Activated CD8-positive, alpha-beta memory T cell treated with anti-CD3 and anti-CD28 coated beads, Interleukin-2, amount 10 ng/mL, durations not matched to agents 7 days and 5 days (primary cell): ENCODE results near the gene MLLT10. TPM values are rescaled to one million over a fixed set of nuclear protein-coding genes. Genes with fewer than 3 reads are reported as not detected.
"Not testable (repeated sequence)": the region's sequence is repeated elsewhere in the genome, so short reads cannot be mapped to it uniquely, and the experiment has no call there.

Experiments
- ATAC-seq: fragments of 150-1000 bp; cut with Tn5 transposase; one replicate; pipeline ENCODE4 v1.10.0; 2021; ENCODE audit warnings: moderate library complexity
- CTCF ChIA-PET: fragments of 350-600 bp; sonication (Branson Sonifier 250); formaldehyde crosslinking; loops from one replicate; lab custom pipeline; 2021; ENCODE audit warnings: antibody characterized with exemption; lab: Charles Lee
- DNase-seq: peaks from one replicate; pipeline ENCODE4 v3.0.0-alpha.2; 2020
- H3K27ac Mint-ChIP-seq: one replicate; pipeline ENCODE4 v1.8.0; 2021; ENCODE audit warnings: mild to moderate bottlenecking, mixed read lengths
- H3K27me3 Mint-ChIP-seq: one replicate; pipeline ENCODE4 v1.8.0; 2021; ENCODE audit warnings: mixed read lengths
- H3K36me3 Mint-ChIP-seq: one replicate; pipeline ENCODE4 v1.8.0; 2021; ENCODE audit warnings: mild to moderate bottlenecking, mixed read lengths
- H3K4me1 Mint-ChIP-seq: one replicate; pipeline ENCODE4 v1.8.0; 2021; ENCODE audit warnings: mixed read lengths
- H3K4me3 Mint-ChIP-seq: one replicate; pipeline ENCODE4 v1.8.0; 2021; ENCODE audit warnings: mild to moderate bottlenecking, moderate library complexity, mixed read lengths
- H3K9me3 Mint-ChIP-seq: one replicate; pipeline ENCODE4 v1.8.0; 2022; ENCODE audit warnings: low read depth, mixed read lengths
- total RNA-seq, 2 experiments: library from RNA; stranded (reverse); gene quantifications; one replicate each; pipeline ENCODE4 v1.2.3, GENCODE V29; 2021

Gene MLLT10
- total RNA-seq, 2 experiments from 2014 or later = 42.2 to 65.2 TPM

- Mint-ChIP-seq H3K9me3 (peaks cover 17% of the 10 kb centered on the region), H3K4me3 (peak overlapping the region; percentile 21), H3K4me1 (peaks cover 14% of the 10 kb centered on the region), H3K36me3 (peaks cover 50% of the 10 kb centered on the region), H3K27me3 (no peaks in the 10 kb centered on the region), H3K27ac (peak overlapping the region; percentile 49)
- ATAC-seq = peak; percentile 42
- DNase-seq = no peak
- CTCF ChIA-PET = no interaction called here
Observed at GRCh38 chr10:21702633-21703111, 168.6 kb downstream of the MLLT10 start.

- Mint-ChIP-seq H3K27me3 (no peaks in the 10 kb centered on the region), H3K27ac (no peak overlapping the region), H3K4me1 (peaks cover 20% of the 10 kb centered on the region), H3K4me3 (no peak overlapping the region), H3K9me3 (peaks cover 9% of the 10 kb centered on the region), H3K36me3 (peaks cover 38% of the 10 kb centered on the region)
- no peak for ATAC-seq
- DNase-seq = no peak
- CTCF ChIA-PET = interaction anchor here (1.2 kb wide), 1 partner anchor 47 kb away, joined by 3 read pairs; no protein-coding TSS in a partner anchor
Observed at GRCh38 chr10:21705142-21705827, 171.3 kb downstream of the MLLT10 start.

GRCh38 chr10:21705828-21706176 lies 171.8 kb downstream of the MLLT10 start:
- no peak for DNase-seq
- CTCF ChIA-PET = no interaction called here
- ATAC-seq = no peak
- Mint-ChIP-seq H3K27ac (no peak overlapping the region), H3K9me3 (peaks cover 5% of the 10 kb centered on the region), H3K4me3 (no peak overlapping the region), H3K4me1 (peaks cover 23% of the 10 kb centered on the region), H3K36me3 (peaks cover 33% of the 10 kb centered on the region), H3K27me3 (no peaks in the 10 kb centered on the region)

GRCh38 chr10:21707498-21707897 lies 173.5 kb downstream of the MLLT10 start:
- ATAC-seq (no peak), DNase-seq (no peak)
- Mint-ChIP-seq H3K9me3 (no peaks in the 10 kb centered on the region), H3K4me1 (peaks cover 21% of the 10 kb centered on the region), H3K4me3 (no peak overlapping the region), H3K27me3 (no peaks in the 10 kb centered on the region), H3K36me3 (peaks cover 27% of the 10 kb centered on the region), H3K27ac (no peak overlapping the region)
- CTCF ChIA-PET = no interaction called here

GRCh38 chr10:21712975-21713374 lies 178.9 kb downstream of the MLLT10 start:
- Mint-ChIP-seq H3K27ac (no peak overlapping the region), H3K36me3 (peaks cover 31% of the 10 kb centered on the region), H3K9me3 (no peaks in the 10 kb centered on the region), H3K4me3 (no peak overlapping the region), H3K27me3 (no peaks in the 10 kb centered on the region), H3K4me1 (peaks cover 11% of the 10 kb centered on the region)
- ATAC-seq (no peak), DNase-seq (no peak)
- CTCF ChIA-PET = no interaction called here

- ATAC-seq (no peak), DNase-seq (no peak)
- Mint-ChIP-seq H3K27me3 (no peaks in the 10 kb centered on the region), H3K36me3 (peaks cover 26% of the 10 kb centered on the region), H3K9me3 (no peaks in the 10 kb centered on the region), H3K4me1 (peaks cover 3% of the 10 kb centered on the region), H3K27ac (no peak overlapping the region), H3K4me3 (no peak overlapping the region)
- CTCF ChIA-PET = no interaction called here
Observed at GRCh38 chr10:21715531-21716195, 181.6 kb downstream of the MLLT10 start.

GRCh38 chr10:21717437-21718054 lies 183.5 kb downstream of the MLLT10 start:
- CTCF ChIA-PET, DNase-seq, H3K9me3 Mint-ChIP-seq, H3K4me3 Mint-ChIP-seq, H3K4me1 Mint-ChIP-seq, ATAC-seq, H3K27me3 Mint-ChIP-seq: not testable (repeated sequence)
- H3K27ac Mint-ChIP-seq = peak overlapping the region; percentile 17
- peaks cover 22% of the 10 kb centered on the region for H3K36me3 Mint-ChIP-seq

GRCh38 chr10:21719502-21719901 lies 185.5 kb downstream of the MLLT10 start:
- H3K4me1 Mint-ChIP-seq = peaks cover 5% of the 10 kb centered on the region
- no peaks in the 10 kb centered on the region for H3K9me3 Mint-ChIP-seq
- peaks cover 21% of the 10 kb centered on the region for H3K36me3 Mint-ChIP-seq
- no peak overlapping the region for H3K4me3 Mint-ChIP-seq
- DNase-seq (no peak), ATAC-seq (no peak)
- H3K27ac Mint-ChIP-seq = no peak overlapping the region
- CTCF ChIA-PET = interaction anchor here (1.4 kb wide), 1 partner anchor 224 kb away, joined by 5 read pairs; no protein-coding TSS in a partner anchor
- H3K27me3 Mint-ChIP-seq = no peaks in the 10 kb centered on the region

GRCh38 chr10:21720090-21720489 lies 186.1 kb downstream of the MLLT10 start:
- CTCF ChIA-PET = interaction anchor here (1.2 to 1.4 kb wide), 2 partner anchors 13 to 224 kb away, joined by 5 read pairs; no protein-coding TSS in a partner anchor
- no peaks in the 10 kb centered on the region for H3K9me3 Mint-ChIP-seq
- H3K27ac Mint-ChIP-seq = no peak overlapping the region
- no peak overlapping the region for H3K4me3 Mint-ChIP-seq
- peaks cover 17% of the 10 kb centered on the region for H3K36me3 Mint-ChIP-seq
- H3K27me3 Mint-ChIP-seq = no peaks in the 10 kb centered on the region
- peaks cover 10% of the 10 kb centered on the region for H3K4me1 Mint-ChIP-seq
- ATAC-seq (no peak), DNase-seq (no peak)

GRCh38 chr10:21721000-21721665 lies 187.1 kb downstream of the MLLT10 start:
- ATAC-seq = no peak
- H3K27ac Mint-ChIP-seq = no peak overlapping the region
- H3K36me3 Mint-ChIP-seq = peaks cover 9% of the 10 kb centered on the region
- no peak for DNase-seq
- no peak overlapping the region for H3K4me3 Mint-ChIP-seq
- no peaks in the 10 kb centered on the region for H3K9me3 Mint-ChIP-seq
- CTCF ChIA-PET = interaction anchor here (1.2 kb wide), 1 partner anchor 12 kb away, joined by 5 read pairs; no protein-coding TSS in a partner anchor
- no peaks in the 10 kb centered on the region for H3K27me3 Mint-ChIP-seq
- H3K4me1 Mint-ChIP-seq = peaks cover 12% of the 10 kb centered on the region

- no peak overlapping the region for H3K4me3 Mint-ChIP-seq
- no peak for ATAC-seq
Observed at GRCh38 chr10:21722209-21722608, 188.2 kb downstream of the MLLT10 start.

GRCh38 chr10:21724020-21724589 lies 190.1 kb downstream of the MLLT10 start:
- Mint-ChIP-seq H3K4me1 (peaks cover 20% of the 10 kb centered on the region), H3K4me3 (no peak overlapping the region), H3K27me3 (no peaks in the 10 kb centered on the region), H3K36me3 (peaks cover 12% of the 10 kb centered on the region), H3K9me3 (no peaks in the 10 kb centered on the region), H3K27ac (no peak overlapping the region)
- DNase-seq (no peak), ATAC-seq (no peak)
- CTCF ChIA-PET = interaction anchor here (0.7 to 1.6 kb wide), 3 partner anchors 9 to 228 kb away, joined by 3 to 6 read pairs (median 4); no protein-coding TSS in a partner anchor

More at GRCh38 chr10:21722209-21722608, 188.2 kb downstream of the MLLT10 start:
- H3K27me3 Mint-ChIP-seq = no peaks in the 10 kb centered on the region
- H3K4me1 Mint-ChIP-seq = peaks cover 14% of the 10 kb centered on the region
- peaks cover 11% of the 10 kb centered on the region for H3K36me3 Mint-ChIP-seq
- CTCF ChIA-PET = no interaction called here
- no peaks in the 10 kb centered on the region for H3K9me3 Mint-ChIP-seq
- no peak overlapping the region for H3K27ac Mint-ChIP-seq
- DNase-seq = no peak
